ENCODE results near the gene HCK.

The HCK gene

DNA sequence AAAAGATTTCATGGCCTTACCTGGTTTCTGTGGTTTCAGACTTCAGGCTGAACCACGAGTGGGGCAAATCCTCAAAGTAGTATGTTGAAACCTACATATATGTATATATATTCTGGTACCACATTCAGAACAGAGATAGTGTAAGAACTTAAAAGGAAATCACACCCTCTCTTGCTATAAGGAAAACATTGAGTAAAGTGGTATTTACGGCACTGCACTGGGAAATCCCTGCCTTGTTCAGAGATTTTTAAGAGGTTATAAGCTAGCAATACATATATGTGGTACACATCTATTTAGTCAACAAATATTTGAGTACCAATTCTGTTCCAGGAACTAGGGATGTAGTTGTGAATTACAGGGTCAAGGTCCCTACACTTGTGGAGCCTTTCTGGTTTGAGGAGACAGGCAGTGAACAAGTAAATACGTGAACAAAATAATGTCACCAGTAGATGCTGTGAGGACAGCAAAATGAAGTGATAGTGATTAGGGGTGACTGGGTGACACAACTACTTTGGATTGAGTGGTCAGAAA lies 59.2 kb downstream of the HCK start:
- WGBS (ENCODE audit: extremely low coverage, insufficient coverage, insufficient read length), result no CpG with 5 or more reads among the region's 3 CpGs
- H2BK12ac ChIP-seq (ENCODE audit: low read length), result no peak overlapping the region
- no peaks in the 10 kb centered on the region for H3K9me3 ChIP-seq (ENCODE audit: insufficient read depth, low read depth, low read length)
- H2AFZ ChIP-seq (ENCODE audit: insufficient read depth, low read length, poor library complexity), result no peak overlapping the region
- H3K18ac ChIP-seq (ENCODE audit: low read length), result no peak overlapping the region
- H2AK5ac ChIP-seq (ENCODE audit: low read length), result no peak overlapping the region
- H3K23ac ChIP-seq (ENCODE audit: low read length), result no peak overlapping the region
- no peak overlapping the region for H4K91ac ChIP-seq (ENCODE audit: low read depth, low read length)
- H3K14ac ChIP-seq (ENCODE audit: low read length), result no peak overlapping the region
- no peak for DNase-seq
- H3K4me3 ChIP-seq (ENCODE audit: low read depth, low read length), result no peak overlapping the region
- peaks cover 13% of the 10 kb centered on the region for H3K79me2 ChIP-seq (ENCODE audit: control insufficient read depth, insufficient read depth, low read length, poor library complexity)
- H4K8ac ChIP-seq (ENCODE audit: low read depth, low read length), result no peak overlapping the region
- H3K79me1 ChIP-seq (ENCODE audit: low read length), result peaks cover 13% of the 10 kb centered on the region
- H3K27ac ChIP-seq (ENCODE audit: low read depth, low read length), result no peak overlapping the region
- H3K4me1 ChIP-seq (ENCODE audit: control insufficient read depth in 1 of 2, insufficient read depth in 2 of 2, low read length in 2 of 2), result peaks cover 6 to 7% of the 10 kb centered on the region in 2 experiments
- no peak overlapping the region for H3K4me2 ChIP-seq (ENCODE audit: low read length)
- no peak overlapping the region for H2BK120ac ChIP-seq (ENCODE audit: insufficient read depth, low read length, poor library complexity)
- H3K36me3 ChIP-seq (ENCODE audit: control insufficient read depth in 1 of 2, insufficient read depth in 2 of 2, low read length in 2 of 2), result peaks cover 4 to 5% of the 10 kb centered on the region in 2 experiments
- H4K12ac ChIP-seq (ENCODE audit: low read depth, low read length), result no peak overlapping the region
- peak overlapping the region; percentile 2 for H3K4ac ChIP-seq (ENCODE audit: low read depth, low read length)
- no peaks in the 10 kb centered on the region for H3K27me3 ChIP-seq (ENCODE audit: insufficient read depth, low read length)
- no peak overlapping the region for H3K9ac ChIP-seq (ENCODE audit: low read length)
- no peak overlapping the region for H2BK5ac ChIP-seq (ENCODE audit: low read depth, low read length, poor library complexity)

- no peak overlapping the region for H3K4me2 ChIP-seq (ENCODE audit: low read length)
- WGBS (ENCODE audit: extremely low coverage, insufficient coverage, insufficient read length), result no CpG with 5 or more reads among the region's 3 CpGs
- H2BK5ac ChIP-seq (ENCODE audit: low read depth, low read length, poor library complexity), result no peak overlapping the region
- H3K36me3 ChIP-seq (ENCODE audit: control insufficient read depth in 1 of 2, insufficient read depth in 2 of 2, low read length in 2 of 2), result peaks cover 4 to 5% of the 10 kb centered on the region in 2 experiments
- no peak overlapping the region for H3K4me3 ChIP-seq (ENCODE audit: low read depth, low read length)
- H2BK120ac ChIP-seq (ENCODE audit: insufficient read depth, low read length, poor library complexity), result no peak overlapping the region
- no peak overlapping the region for H4K8ac ChIP-seq (ENCODE audit: low read depth, low read length)
- H2AK5ac ChIP-seq (ENCODE audit: low read length), result no peak overlapping the region
- peaks cover 13% of the 10 kb centered on the region for H3K79me2 ChIP-seq (ENCODE audit: control insufficient read depth, insufficient read depth, low read length, poor library complexity)
- no peak overlapping the region for H2AFZ ChIP-seq (ENCODE audit: insufficient read depth, low read length, poor library complexity)
- H3K9ac ChIP-seq (ENCODE audit: low read length), result no peak overlapping the region
- peaks cover 6 to 7% of the 10 kb centered on the region in 2 experiments for H3K4me1 ChIP-seq (ENCODE audit: control insufficient read depth in 1 of 2, insufficient read depth in 2 of 2, low read length in 2 of 2)
- H4K91ac ChIP-seq (ENCODE audit: low read depth, low read length), result no peak overlapping the region
- H3K79me1 ChIP-seq (ENCODE audit: low read length), result peaks cover 13% of the 10 kb centered on the region
- no peaks in the 10 kb centered on the region for H3K9me3 ChIP-seq (ENCODE audit: insufficient read depth, low read depth, low read length)
- H3K4ac ChIP-seq (ENCODE audit: low read depth, low read length), result peak overlapping the region; percentile 2
- DNase-seq, result no peak
- H2BK12ac ChIP-seq (ENCODE audit: low read length), result no peak overlapping the region
- H3K23ac ChIP-seq (ENCODE audit: low read length), result no peak overlapping the region
- no peak overlapping the region for H4K12ac ChIP-seq (ENCODE audit: low read depth, low read length)
- H3K14ac ChIP-seq (ENCODE audit: low read length), result no peak overlapping the region
- H3K27ac ChIP-seq (ENCODE audit: low read depth, low read length), result no peak overlapping the region
- H3K27me3 ChIP-seq (ENCODE audit: insufficient read depth, low read length), result no peaks in the 10 kb centered on the region
- H3K18ac ChIP-seq (ENCODE audit: low read length), result no peak overlapping the region
These were observed 59.7 kb downstream of the HCK start for GRCh38 chr20:32111753-32112152.

- Histone ChIP-seq H3K27me3 (ENCODE audit: insufficient read depth, low read length) (no peaks in the 10 kb centered on the region), H4K8ac (ENCODE audit: low read depth, low read length) (no peak overlapping the region), H4K12ac (ENCODE audit: low read depth, low read length) (no peak overlapping the region), H3K27ac (ENCODE audit: low read depth, low read length) (no peak overlapping the region), H2BK120ac (ENCODE audit: insufficient read depth, low read length, poor library complexity) (no peak overlapping the region), H2BK5ac (ENCODE audit: low read depth, low read length, poor library complexity) (no peak overlapping the region), H4K91ac (ENCODE audit: low read depth, low read length) (no peak overlapping the region), H2BK12ac (ENCODE audit: low read length) (no peak overlapping the region), H3K23ac (ENCODE audit: low read length) (no peak overlapping the region), H3K4me1 (ENCODE audit: control insufficient read depth in 1 of 2, insufficient read depth in 2 of 2, low read length in 2 of 2) (peaks cover 6 to 7% of the 10 kb centered on the region in 2 experiments), H3K4me3 (ENCODE audit: low read depth, low read length) (no peak overlapping the region), H3K18ac (ENCODE audit: low read length) (no peak overlapping the region), H3K79me1 (ENCODE audit: low read length) (peaks cover 13% of the 10 kb centered on the region), H3K9me3 (ENCODE audit: insufficient read depth, low read depth, low read length) (no peaks in the 10 kb centered on the region), H3K9ac (ENCODE audit: low read length) (no peak overlapping the region), H2AK5ac (ENCODE audit: low read length) (no peak overlapping the region), H3K4me2 (ENCODE audit: low read length) (no peak overlapping the region), H3K14ac (ENCODE audit: low read length) (no peak overlapping the region), H3K79me2 (ENCODE audit: control insufficient read depth, insufficient read depth, low read length, poor library complexity) (peaks cover 13% of the 10 kb centered on the region), H3K36me3 (ENCODE audit: control insufficient read depth in 1 of 2, insufficient read depth in 2 of 2, low read length in 2 of 2) (peaks cover 4 to 5% of the 10 kb centered on the region in 2 experiments), H3K4ac (ENCODE audit: low read depth, low read length) (peak overlapping the region; percentile 60), H2AFZ (ENCODE audit: insufficient read depth, low read length, poor library complexity) (no peak overlapping the region)
- no CpG with 5 or more reads among the region's 5 CpGs for WGBS (ENCODE audit: extremely low coverage, insufficient coverage, insufficient read length)
- peak; percentile 22 to 35 for DNase-seq
These were observed 60.8 kb downstream of the HCK start for GRCh38 chr20:32112841-32113240.

GRCh38 chr20:32113591-32114260 lies 61.7 kb downstream of the HCK start:
- Histone ChIP-seq H3K4me2 (ENCODE audit: low read length) (no peak overlapping the region), H4K8ac (ENCODE audit: low read depth, low read length) (no peak overlapping the region), H2BK120ac (ENCODE audit: insufficient read depth, low read length, poor library complexity) (no peak overlapping the region), H3K9me3 (ENCODE audit: insufficient read depth, low read depth, low read length) (no peaks in the 10 kb centered on the region), H3K18ac (ENCODE audit: low read length) (no peak overlapping the region), H3K4me3 (ENCODE audit: low read depth, low read length) (no peak overlapping the region), H4K91ac (ENCODE audit: low read depth, low read length) (no peak overlapping the region), H3K14ac (ENCODE audit: low read length) (no peak overlapping the region), H3K9ac (ENCODE audit: low read length) (no peak overlapping the region), H3K4ac (ENCODE audit: low read depth, low read length) (no peak overlapping the region), H3K79me2 (ENCODE audit: control insufficient read depth, insufficient read depth, low read length, poor library complexity) (peaks cover 13% of the 10 kb centered on the region), H2BK5ac (ENCODE audit: low read depth, low read length, poor library complexity) (no peak overlapping the region), H3K23ac (ENCODE audit: low read length) (no peak overlapping the region), H4K12ac (ENCODE audit: low read depth, low read length) (no peak overlapping the region), H3K79me1 (ENCODE audit: low read length) (peaks cover 13% of the 10 kb centered on the region), H3K27me3 (ENCODE audit: insufficient read depth, low read length) (no peaks in the 10 kb centered on the region), H3K4me1 (ENCODE audit: control insufficient read depth in 1 of 2, insufficient read depth in 2 of 2, low read length in 2 of 2) (peaks cover 6 to 7% of the 10 kb centered on the region in 2 experiments), H2AK5ac (ENCODE audit: low read length) (no peak overlapping the region), H2AFZ (ENCODE audit: insufficient read depth, low read length, poor library complexity) (no peak overlapping the region), H3K36me3 (ENCODE audit: control insufficient read depth in 1 of 2, insufficient read depth in 2 of 2, low read length in 2 of 2) (peaks cover 5 to 6% of the 10 kb centered on the region in 2 experiments), H2BK12ac (ENCODE audit: low read length) (no peak overlapping the region), H3K27ac (ENCODE audit: low read depth, low read length) (no peak overlapping the region)
- no CpG with 5 or more reads among the region's 2 CpGs for WGBS (ENCODE audit: extremely low coverage, insufficient coverage, insufficient read length)
- no peak for DNase-seq

Data from trophoblast cell (in vitro differentiated cells and primary cell).